GM23338 (cell line): ENCODE measurements around the gene MEST.

ENCODE experiments used
- CREB1 ChIP-seq: fragments of 250-450 bp; sonication (Bioruptor Pico); IDR thresholded peaks from 2 replicates; pipeline ENCODE4 v1.5.0; 2020; ENCODE audit warnings: low read depth, mild to moderate bottlenecking, moderate library complexity
- EZH2 ChIP-seq: fragments of 200-600 bp; sonication (generic); IDR thresholded peaks from one replicate; pipeline ENCODE4 v1.8.0; 2017; ENCODE audit warnings: antibody characterized with exemption, mild to moderate bottlenecking, low read depth; ENCODE audit not compliant: unreplicated experiment
- EZH2phosphoT487 ChIP-seq: fragments of 200-600 bp; sonication (generic); IDR thresholded peaks from one replicate; pipeline ENCODE4 v1.8.1; 2018; ENCODE audit warnings: antibody characterized with exemption; ENCODE audit not compliant: unreplicated experiment
- JUNB ChIP-seq: IDR thresholded peaks from one replicate; pipeline ENCODE4 v1.6.1; 2016; ENCODE audit warnings: antibody characterized with exemption; ENCODE audit not compliant: unreplicated experiment
- NANOG ChIP-seq: IDR thresholded peaks from 2 replicates; pipeline ENCODE4 v1.6.1; 2016; ENCODE audit warnings: antibody characterized with exemption, borderline replicate concordance
- POLR2AphosphoS5 ChIP-seq: IDR thresholded peaks from 2 replicates; pipeline ENCODE4 v1.6.1; 2016; ENCODE audit warnings: antibody characterized with exemption, low read depth
- STAT1 ChIP-seq: IDR thresholded peaks from one replicate; pipeline ENCODE4 v1.6.1; 2016; ENCODE audit warnings: antibody characterized with exemption; ENCODE audit not compliant: unreplicated experiment
- TF ChIP-seq, protein P1 (sequence below), 2 experiments: fragments of 200-600 bp in 1 of 2; sonication (generic) in 1 of 2; conservative IDR thresholded peaks; 2 replicates each; pipeline versions ENCODE4 v1.5.1 to v1.6.1; 2016 to 2017; ENCODE audit warnings: antibody characterized with exemption in 2 of 2, low read depth in 2 of 2, mild to moderate bottlenecking in 2 of 2, moderate library complexity in 1 of 2
- TF ChIP-seq, protein P2 (sequence below): IDR thresholded peaks from one replicate; pipeline ENCODE4 v1.6.1; 2018; ENCODE audit warnings: antibody characterized with exemption; ENCODE audit not compliant: unreplicated experiment

DNA sequence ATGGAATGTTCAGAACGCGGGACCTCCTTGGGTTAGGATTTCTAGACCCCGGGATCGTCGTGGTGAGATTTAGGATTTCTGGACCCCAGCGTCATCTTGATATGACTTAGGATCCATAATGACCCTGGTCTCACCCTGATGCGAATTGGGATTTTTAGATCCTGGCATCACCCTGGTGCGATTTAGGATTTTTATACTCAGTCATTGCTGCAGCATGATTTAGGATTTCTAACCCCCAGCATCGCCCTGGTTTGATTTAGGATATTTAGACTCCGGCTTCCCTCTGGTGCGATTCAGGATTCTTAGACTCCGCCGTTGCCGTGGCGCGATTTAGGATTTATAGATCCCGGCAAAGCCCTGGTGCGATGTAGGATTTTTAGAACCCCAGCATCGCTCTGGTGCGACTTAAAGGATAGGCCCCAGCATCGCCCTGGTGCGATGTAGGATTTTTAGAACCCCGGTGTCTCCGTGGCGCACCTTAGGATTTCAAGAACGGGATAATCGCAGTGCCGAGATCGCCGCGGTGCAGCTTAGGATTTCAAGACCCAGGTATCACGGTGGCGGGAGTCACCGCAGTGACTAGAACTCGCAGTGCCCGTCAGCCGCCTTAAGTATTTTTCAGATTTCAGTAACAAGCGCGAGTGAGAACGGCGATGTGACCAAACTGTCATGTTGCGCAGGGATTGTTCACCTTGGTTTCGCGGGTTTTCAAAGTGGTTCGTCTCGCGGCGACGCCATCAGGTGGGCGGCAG is 814 bp downstream of the MEST start:
- TF ChIP-seq EZH2phosphoT487 (no peak), NANOG (no peak), CREB1 (CRISPR knock-in tag) (no peak), POLR2AphosphoS5 (no peak), EZH2 (no peak), JUNB (no peak), STAT1 (no peak)
- TF ChIP-seq, protein P1, sequence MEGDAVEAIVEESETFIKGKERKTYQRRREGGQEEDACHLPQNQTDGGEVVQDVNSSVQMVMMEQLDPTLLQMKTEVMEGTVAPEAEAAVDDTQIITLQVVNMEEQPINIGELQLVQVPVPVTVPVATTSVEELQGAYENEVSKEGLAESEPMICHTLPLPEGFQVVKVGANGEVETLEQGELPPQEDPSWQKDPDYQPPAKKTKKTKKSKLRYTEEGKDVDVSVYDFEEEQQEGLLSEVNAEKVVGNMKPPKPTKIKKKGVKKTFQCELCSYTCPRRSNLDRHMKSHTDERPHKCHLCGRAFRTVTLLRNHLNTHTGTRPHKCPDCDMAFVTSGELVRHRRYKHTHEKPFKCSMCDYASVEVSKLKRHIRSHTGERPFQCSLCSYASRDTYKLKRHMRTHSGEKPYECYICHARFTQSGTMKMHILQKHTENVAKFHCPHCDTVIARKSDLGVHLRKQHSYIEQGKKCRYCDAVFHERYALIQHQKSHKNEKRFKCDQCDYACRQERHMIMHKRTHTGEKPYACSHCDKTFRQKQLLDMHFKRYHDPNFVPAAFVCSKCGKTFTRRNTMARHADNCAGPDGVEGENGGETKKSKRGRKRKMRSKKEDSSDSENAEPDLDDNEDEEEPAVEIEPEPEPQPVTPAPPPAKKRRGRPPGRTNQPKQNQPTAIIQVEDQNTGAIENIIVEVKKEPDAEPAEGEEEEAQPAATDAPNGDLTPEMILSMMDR (conservative IDR thresholded peaks at IDR 0.05; ENCODE audit: low read depth in 2 of 2), result no peak
- TF ChIP-seq, protein P2, sequence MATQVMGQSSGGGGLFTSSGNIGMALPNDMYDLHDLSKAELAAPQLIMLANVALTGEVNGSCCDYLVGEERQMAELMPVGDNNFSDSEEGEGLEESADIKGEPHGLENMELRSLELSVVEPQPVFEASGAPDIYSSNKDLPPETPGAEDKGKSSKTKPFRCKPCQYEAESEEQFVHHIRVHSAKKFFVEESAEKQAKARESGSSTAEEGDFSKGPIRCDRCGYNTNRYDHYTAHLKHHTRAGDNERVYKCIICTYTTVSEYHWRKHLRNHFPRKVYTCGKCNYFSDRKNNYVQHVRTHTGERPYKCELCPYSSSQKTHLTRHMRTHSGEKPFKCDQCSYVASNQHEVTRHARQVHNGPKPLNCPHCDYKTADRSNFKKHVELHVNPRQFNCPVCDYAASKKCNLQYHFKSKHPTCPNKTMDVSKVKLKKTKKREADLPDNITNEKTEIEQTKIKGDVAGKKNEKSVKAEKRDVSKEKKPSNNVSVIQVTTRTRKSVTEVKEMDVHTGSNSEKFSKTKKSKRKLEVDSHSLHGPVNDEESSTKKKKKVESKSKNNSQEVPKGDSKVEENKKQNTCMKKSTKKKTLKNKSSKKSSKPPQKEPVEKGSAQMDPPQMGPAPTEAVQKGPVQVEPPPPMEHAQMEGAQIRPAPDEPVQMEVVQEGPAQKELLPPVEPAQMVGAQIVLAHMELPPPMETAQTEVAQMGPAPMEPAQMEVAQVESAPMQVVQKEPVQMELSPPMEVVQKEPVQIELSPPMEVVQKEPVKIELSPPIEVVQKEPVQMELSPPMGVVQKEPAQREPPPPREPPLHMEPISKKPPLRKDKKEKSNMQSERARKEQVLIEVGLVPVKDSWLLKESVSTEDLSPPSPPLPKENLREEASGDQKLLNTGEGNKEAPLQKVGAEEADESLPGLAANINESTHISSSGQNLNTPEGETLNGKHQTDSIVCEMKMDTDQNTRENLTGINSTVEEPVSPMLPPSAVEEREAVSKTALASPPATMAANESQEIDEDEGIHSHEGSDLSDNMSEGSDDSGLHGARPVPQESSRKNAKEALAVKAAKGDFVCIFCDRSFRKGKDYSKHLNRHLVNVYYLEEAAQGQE, result no peak
